ENCODE results near the gene REEP3.

Gene REEP3

DNA sequence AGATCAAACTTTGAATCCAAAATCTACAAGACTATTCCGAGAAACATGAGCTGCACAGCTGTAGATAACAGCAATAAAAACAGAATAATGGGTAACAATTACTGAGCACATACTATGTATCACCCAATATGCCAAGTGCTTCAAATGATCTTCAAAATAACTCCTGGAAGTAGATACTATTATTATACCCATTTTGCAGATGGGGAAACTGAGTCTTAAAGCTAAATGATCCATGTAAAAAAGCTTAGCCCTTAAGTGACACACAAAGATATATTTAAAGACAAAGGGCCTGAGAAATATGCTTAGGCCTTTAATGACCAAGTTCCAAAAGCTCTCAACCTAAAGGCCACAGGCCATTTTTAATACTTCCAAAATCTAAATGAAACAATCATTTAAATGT, 18.4 kb upstream of the REEP3 start:
- no peak for TF ChIP-seq EZH2 (IDR thresholded peaks at IDR 0.05; ENCODE audit: borderline replicate concordance, low read depth, low read length, severe bottlenecking)
- TF ChIP-seq, protein P1, sequence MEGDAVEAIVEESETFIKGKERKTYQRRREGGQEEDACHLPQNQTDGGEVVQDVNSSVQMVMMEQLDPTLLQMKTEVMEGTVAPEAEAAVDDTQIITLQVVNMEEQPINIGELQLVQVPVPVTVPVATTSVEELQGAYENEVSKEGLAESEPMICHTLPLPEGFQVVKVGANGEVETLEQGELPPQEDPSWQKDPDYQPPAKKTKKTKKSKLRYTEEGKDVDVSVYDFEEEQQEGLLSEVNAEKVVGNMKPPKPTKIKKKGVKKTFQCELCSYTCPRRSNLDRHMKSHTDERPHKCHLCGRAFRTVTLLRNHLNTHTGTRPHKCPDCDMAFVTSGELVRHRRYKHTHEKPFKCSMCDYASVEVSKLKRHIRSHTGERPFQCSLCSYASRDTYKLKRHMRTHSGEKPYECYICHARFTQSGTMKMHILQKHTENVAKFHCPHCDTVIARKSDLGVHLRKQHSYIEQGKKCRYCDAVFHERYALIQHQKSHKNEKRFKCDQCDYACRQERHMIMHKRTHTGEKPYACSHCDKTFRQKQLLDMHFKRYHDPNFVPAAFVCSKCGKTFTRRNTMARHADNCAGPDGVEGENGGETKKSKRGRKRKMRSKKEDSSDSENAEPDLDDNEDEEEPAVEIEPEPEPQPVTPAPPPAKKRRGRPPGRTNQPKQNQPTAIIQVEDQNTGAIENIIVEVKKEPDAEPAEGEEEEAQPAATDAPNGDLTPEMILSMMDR (IDR thresholded peaks at IDR 0.05; ENCODE audit: borderline replicate concordance, extremely low read depth, low read length, poor library complexity, severe bottlenecking), result no peak
- ATAC-seq (ENCODE audit: insufficient read depth, low read depth) (no peak), DNase-seq (no peak)
- peaks cover 66% of the 10 kb centered on the region for H4K20me1 ChIP-seq (ENCODE audit: insufficient read depth, low read length)
- no peak overlapping the region for H3K4me2 ChIP-seq (ENCODE audit: insufficient read depth, low read length)
- H3K79me2 ChIP-seq (ENCODE audit: insufficient read depth, low read length), result peaks cover 98% of the 10 kb centered on the region
- H3K36me3 ChIP-seq (ENCODE audit: insufficient read depth, low read length), result no peaks in the 10 kb centered on the region
- no peaks in the 10 kb centered on the region for H3K9me3 ChIP-seq (ENCODE audit: insufficient read depth, low read length, severe bottlenecking)
- H3K4me3 ChIP-seq (ENCODE audit: low read depth in 1 of 2, low read length in 2 of 2), result no peak overlapping the region
- no peak overlapping the region for H3K9ac ChIP-seq (ENCODE audit: low read depth, low read length)
- no peak overlapping the region for H3K27ac ChIP-seq (ENCODE audit: low read length)
- no peaks in the 10 kb centered on the region for H3K4me1 ChIP-seq (ENCODE audit: insufficient read depth, low read length)
- H2AFZ ChIP-seq (ENCODE audit: low read depth, low read length), result no peak overlapping the region
- no peaks in the 10 kb centered on the region for H3K27me3 ChIP-seq (ENCODE audit: insufficient read depth, low read length, poor library complexity)

DNA sequence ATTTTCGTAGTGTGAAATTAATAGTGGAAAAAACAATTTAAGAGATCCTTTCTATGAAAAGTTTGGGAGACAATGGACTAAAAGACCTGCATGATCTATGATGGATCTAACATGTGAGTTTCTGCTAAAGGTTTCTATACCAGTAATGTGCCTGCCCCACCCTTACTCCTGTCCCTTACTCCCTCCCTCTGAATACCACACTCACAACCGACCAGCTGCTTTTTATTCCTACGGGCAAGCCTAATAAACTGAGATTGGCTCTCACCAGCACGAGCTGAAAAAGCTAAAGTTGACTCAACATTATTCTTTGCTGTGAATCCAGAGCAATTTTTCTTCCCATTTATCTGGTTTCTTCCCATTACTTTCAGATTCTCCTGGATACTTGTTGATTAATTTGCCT, 17.8 kb upstream of the REEP3 start:
- no peak for ATAC-seq (ENCODE audit: insufficient read depth, low read depth)
- Histone ChIP-seq H3K27ac (ENCODE audit: low read length) (no peak overlapping the region), H3K9me3 (ENCODE audit: insufficient read depth, low read length, severe bottlenecking) (no peaks in the 10 kb centered on the region), H3K4me3 (ENCODE audit: low read depth in 1 of 2, low read length in 2 of 2) (no peak overlapping the region), H3K4me2 (ENCODE audit: insufficient read depth, low read length) (no peak overlapping the region), H3K79me2 (ENCODE audit: insufficient read depth, low read length) (peaks cover 98% of the 10 kb centered on the region), H3K36me3 (ENCODE audit: insufficient read depth, low read length) (no peaks in the 10 kb centered on the region), H3K4me1 (ENCODE audit: insufficient read depth, low read length) (no peaks in the 10 kb centered on the region), H4K20me1 (ENCODE audit: insufficient read depth, low read length) (peaks cover 67% of the 10 kb centered on the region), H3K9ac (ENCODE audit: low read depth, low read length) (no peak overlapping the region), H2AFZ (ENCODE audit: low read depth, low read length) (no peak overlapping the region), H3K27me3 (ENCODE audit: insufficient read depth, low read length, poor library complexity) (no peaks in the 10 kb centered on the region)
- DNase-seq, result no peak
- no peak for TF ChIP-seq EZH2 (IDR thresholded peaks at IDR 0.05; ENCODE audit: borderline replicate concordance, low read depth, low read length, severe bottlenecking)
- TF ChIP-seq, protein P1 (IDR thresholded peaks at IDR 0.05; ENCODE audit: borderline replicate concordance, extremely low read depth, low read length, poor library complexity, severe bottlenecking), result no peak

DNA sequence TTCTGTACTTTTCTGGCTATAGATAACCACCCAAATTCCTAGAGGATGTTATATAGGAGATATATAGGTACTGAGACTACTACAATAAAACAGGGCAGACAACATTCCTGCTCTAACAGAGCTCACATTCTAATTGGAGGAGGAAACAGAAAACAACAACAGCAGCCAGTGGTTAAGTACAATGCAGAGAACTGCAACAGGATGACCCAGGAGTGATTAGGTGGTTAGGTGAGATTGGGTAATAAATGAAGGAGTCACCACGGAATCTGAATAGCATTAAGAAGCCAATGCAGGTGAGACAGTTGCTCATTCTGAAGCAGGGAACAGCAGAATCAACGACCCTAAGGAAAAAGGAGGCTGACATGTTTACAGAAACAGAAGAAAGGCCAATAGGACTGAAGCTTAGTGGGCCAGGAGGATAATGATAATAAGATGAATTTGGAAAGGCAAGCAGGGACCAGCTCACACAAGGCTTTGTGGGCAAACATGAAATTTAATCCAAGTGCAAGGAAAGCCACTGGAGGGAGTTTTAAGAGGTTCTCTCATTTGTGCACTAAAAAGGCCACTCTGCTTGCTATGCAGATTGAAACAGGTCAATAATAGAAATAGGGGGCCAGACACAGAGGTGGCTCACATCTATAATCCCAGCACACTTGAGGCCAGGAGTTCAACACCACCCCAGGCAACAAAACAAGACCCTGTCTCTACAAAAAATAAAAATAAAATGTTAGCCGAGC, 16.9 kb upstream of the REEP3 start:
- no peaks in the 10 kb centered on the region for H3K27me3 ChIP-seq (ENCODE audit: insufficient read depth, low read length, poor library complexity)
- no peak overlapping the region for H3K9ac ChIP-seq (ENCODE audit: low read depth, low read length)
- no peak overlapping the region for H2AFZ ChIP-seq (ENCODE audit: low read depth, low read length)
- no peaks in the 10 kb centered on the region for H3K4me1 ChIP-seq (ENCODE audit: insufficient read depth, low read length)
- no peak overlapping the region for H3K4me3 ChIP-seq (ENCODE audit: low read depth in 1 of 2, low read length in 2 of 2)
- H3K79me2 ChIP-seq (ENCODE audit: insufficient read depth, low read length), result peaks cover 98% of the 10 kb centered on the region
- TF ChIP-seq, protein P1 (IDR thresholded peaks at IDR 0.05; ENCODE audit: borderline replicate concordance, extremely low read depth, low read length, poor library complexity, severe bottlenecking), result no peak
- no peak for TF ChIP-seq EZH2 (IDR thresholded peaks at IDR 0.05; ENCODE audit: borderline replicate concordance, low read depth, low read length, severe bottlenecking)
- no peak overlapping the region for H3K27ac ChIP-seq (ENCODE audit: low read length)
- no peak overlapping the region for H3K4me2 ChIP-seq (ENCODE audit: insufficient read depth, low read length)
- DNase-seq, result no peak
- peaks cover 59% of the 10 kb centered on the region for H4K20me1 ChIP-seq (ENCODE audit: insufficient read depth, low read length)
- no peak for ATAC-seq (ENCODE audit: insufficient read depth, low read depth)
- H3K9me3 ChIP-seq (ENCODE audit: insufficient read depth, low read length, severe bottlenecking), result no peaks in the 10 kb centered on the region
- no peaks in the 10 kb centered on the region for H3K36me3 ChIP-seq (ENCODE audit: insufficient read depth, low read length)

Data from DND-41 (cell line).